KOPT-K1 (cell line): ENCODE results near the gene TMEM240.
"Not testable (repeated sequence)": the region's sequence is repeated elsewhere in the genome, so short reads cannot be mapped to it uniquely, and the experiment has no call there.

Experiments used
- H3K27ac ChIP-seq: fragments of 200-600 bp; sonication (generic); 2 replicates; pipeline ENCODE4 v1.5.1; 2016; ENCODE audit warnings: antibody characterized with exemption, mild to moderate bottlenecking, low read depth, low read length; ENCODE audit not compliant: poor library complexity, severe bottlenecking
- H3K36me3 ChIP-seq: fragments of 200-600 bp; sonication (generic); 2 replicates; pipeline ENCODE4 v1.5.1; 2017; ENCODE audit warnings: antibody characterized with exemption, mild to moderate bottlenecking, low read length, moderate library complexity; ENCODE audit not compliant: insufficient read depth
- H3K9me3 ChIP-seq: fragments of 200-600 bp; sonication (generic); 2 replicates; pipeline ENCODE4 v1.5.1; 2017; ENCODE audit warnings: antibody characterized with exemption, low read length, mild to moderate bottlenecking; ENCODE audit not compliant: insufficient read depth, poor library complexity, severe bottlenecking

TMEM240 gene

GRCh38 chr1:1562556-1563195, 22.3 kb upstream of the TMEM240 start:
- Histone ChIP-seq H3K27ac (no peak overlapping the region), H3K36me3 (peaks cover 98% of the 10 kb centered on the region), H3K9me3 (no peaks in the 10 kb centered on the region)

DNA sequence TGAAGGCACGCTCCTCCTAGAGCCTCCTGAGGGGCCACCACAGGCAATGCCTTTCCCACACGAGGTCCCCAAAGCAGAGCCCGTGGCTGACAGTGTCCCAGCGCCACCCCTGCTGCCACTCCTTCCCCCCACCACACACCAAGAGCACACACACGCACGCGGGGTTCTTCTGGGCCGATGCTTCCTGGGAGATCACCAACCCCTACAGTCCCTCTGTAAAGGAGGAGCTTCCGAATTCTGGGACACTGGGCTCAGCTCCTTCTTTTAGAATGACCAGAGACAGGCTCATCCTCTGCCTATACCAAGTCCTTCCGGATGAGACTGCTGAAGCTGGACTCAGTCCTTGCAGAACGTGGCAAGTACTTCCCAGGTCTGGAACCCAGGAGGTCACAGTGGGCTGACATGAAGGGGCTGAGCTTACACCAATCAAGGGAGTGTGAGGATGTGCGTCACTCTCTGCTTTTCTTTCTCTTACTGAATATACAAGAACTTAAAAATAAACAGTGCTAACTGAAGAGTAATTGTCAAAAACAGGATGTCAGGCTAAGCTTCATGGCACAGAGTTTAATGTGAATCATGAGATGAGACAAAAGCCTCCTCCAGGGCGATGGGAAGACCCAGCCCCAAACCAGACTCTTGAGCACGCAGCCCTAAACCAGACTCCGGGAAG, 21.5 kb upstream of the TMEM240 start:
- Histone ChIP-seq H3K36me3 (peaks cover 95% of the 10 kb centered on the region), H3K27ac (no peak overlapping the region), H3K9me3 (no peaks in the 10 kb centered on the region)

DNA sequence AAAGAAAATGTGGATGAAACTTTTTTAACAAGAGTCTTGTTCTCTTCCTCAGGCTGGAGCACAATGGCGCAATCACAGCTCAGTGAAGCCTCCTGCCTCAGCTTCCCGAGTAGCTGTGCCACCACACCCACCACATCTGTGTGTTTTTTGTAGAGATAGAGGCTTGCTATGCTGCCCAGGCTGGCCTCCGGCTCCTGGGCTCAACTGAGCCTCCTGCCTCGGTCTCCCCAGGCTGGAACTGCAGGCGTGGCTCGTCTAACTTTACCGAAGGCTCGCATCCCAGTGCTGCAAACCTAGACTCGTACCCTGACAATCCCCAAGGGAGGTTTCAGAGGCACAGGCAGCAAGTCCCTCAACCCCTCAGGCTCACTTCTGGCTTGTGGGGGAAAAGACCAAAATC, 19.8 kb upstream of the TMEM240 start:
- no peak overlapping the region for H3K27ac ChIP-seq
- H3K9me3 ChIP-seq = no peaks in the 10 kb centered on the region
- peaks cover 89% of the 10 kb centered on the region for H3K36me3 ChIP-seq

- Histone ChIP-seq H3K9me3 (no peaks in the 10 kb centered on the region), H3K36me3 (peaks cover 88% of the 10 kb centered on the region), H3K27ac (no peak overlapping the region)
Observed at GRCh38 chr1:1559066-1559465, 18.6 kb upstream of the TMEM240 start.

DNA sequence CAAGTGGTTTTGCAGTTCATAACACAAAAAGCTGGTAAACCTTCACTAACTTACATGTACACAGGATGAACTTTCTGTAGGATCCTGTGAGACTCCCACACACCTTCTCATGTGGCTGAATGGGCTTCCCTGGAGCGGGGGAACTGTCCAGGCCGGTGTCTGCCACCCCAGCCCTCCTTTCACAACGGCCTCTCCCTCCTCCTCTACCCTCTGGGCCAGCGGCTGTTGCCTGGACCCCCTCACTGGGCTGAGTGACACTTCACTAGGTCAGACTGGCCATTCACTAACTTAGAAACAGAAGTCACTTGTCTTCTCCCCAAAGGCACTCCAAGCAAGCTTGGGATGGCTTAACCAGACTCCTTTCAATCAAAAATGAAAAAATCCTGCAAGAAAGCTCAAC, 18.2 kb upstream of the TMEM240 start:
- no peaks in the 10 kb centered on the region for H3K9me3 ChIP-seq
- peaks cover 83% of the 10 kb centered on the region for H3K36me3 ChIP-seq
- H3K27ac ChIP-seq = no peak overlapping the region

GRCh38 chr1:1557688-1558087, 17.3 kb upstream of the TMEM240 start:
- H3K27ac ChIP-seq, H3K9me3 ChIP-seq: not testable (repeated sequence)
- H3K36me3 ChIP-seq = peaks cover 74% of the 10 kb centered on the region

GRCh38 chr1:1556961-1557360, 16.5 kb upstream of the TMEM240 start:
- not testable (repeated sequence) for H3K27ac ChIP-seq, H3K9me3 ChIP-seq
- H3K36me3 ChIP-seq = peaks cover 73% of the 10 kb centered on the region

- H3K9me3 ChIP-seq = no peaks in the 10 kb centered on the region
- peaks cover 72% of the 10 kb centered on the region for H3K36me3 ChIP-seq
- H3K27ac ChIP-seq = no peak overlapping the region
Observed at GRCh38 chr1:1556505-1556904, 16.1 kb upstream of the TMEM240 start.

DNA sequence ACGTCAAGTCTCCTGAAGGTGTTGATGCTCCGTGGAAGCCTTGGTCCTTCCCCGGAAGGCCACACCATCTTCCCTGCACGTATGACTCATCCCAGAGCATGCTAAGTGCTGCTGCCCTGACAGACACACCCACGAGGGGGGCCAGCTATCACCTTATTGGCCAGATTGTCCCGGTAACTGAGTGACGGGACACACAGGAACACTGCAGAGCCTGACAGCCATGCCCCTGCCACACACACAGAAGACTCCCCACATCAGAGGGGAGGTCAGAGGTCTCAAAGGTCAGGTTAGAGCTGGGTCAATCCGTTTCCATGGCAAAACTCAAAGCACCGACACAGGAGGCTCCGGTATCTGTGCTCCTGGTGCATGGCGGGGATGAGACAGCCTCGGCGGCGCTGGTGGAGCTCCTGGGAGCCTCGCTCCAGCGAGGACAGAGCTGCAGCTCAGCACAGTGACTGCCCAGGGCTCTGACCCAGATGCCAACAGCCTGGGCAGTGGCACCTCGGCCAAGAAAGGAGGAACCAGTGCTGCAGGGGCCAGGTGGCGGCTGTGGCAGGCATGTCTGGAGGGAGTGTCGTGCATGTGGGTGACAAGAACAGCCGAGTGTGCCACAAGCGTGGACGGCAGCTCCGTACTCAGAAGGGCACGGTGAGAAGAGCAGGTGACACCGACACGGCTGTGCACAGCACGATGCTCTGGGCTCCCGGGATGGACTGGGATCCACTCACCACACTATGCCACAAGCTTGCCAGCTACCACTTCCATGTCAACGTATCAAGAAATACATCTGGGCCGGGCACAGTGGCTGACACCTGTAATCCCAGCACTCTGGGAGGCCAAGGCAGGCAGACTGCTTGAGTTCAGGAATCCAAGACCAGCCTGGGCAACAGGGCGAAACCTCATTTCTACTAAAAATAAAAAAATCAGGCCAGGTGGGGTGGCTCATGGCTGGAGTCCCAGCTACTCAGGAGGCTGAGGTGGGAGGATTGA, 14.8 kb upstream of the TMEM240 start:
- Histone ChIP-seq H3K27ac (no peak overlapping the region), H3K36me3 (peaks cover 59% of the 10 kb centered on the region), H3K9me3 (no peaks in the 10 kb centered on the region)

DNA sequence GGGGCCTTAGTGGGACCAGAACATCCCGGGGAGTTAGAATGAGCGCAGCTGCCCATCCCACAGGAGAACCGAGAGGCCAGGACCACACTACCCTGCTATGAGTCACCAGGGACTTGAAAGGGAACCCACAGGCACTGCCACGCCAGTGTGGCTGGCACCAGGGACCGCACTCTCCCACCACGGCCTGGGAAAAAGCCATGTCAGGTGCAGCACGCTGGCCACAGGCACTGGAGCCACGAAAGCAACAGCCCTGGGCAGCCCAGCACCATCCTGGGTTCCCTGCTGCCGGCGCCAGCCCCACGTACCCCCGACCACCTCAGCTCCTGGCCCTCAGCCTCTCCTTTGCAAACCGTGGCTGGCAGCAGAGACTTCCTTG, 14.1 kb upstream of the TMEM240 start:
- peaks cover 53% of the 10 kb centered on the region for H3K36me3 ChIP-seq
- H3K9me3 ChIP-seq = no peaks in the 10 kb centered on the region
- no peak overlapping the region for H3K27ac ChIP-seq

DNA sequence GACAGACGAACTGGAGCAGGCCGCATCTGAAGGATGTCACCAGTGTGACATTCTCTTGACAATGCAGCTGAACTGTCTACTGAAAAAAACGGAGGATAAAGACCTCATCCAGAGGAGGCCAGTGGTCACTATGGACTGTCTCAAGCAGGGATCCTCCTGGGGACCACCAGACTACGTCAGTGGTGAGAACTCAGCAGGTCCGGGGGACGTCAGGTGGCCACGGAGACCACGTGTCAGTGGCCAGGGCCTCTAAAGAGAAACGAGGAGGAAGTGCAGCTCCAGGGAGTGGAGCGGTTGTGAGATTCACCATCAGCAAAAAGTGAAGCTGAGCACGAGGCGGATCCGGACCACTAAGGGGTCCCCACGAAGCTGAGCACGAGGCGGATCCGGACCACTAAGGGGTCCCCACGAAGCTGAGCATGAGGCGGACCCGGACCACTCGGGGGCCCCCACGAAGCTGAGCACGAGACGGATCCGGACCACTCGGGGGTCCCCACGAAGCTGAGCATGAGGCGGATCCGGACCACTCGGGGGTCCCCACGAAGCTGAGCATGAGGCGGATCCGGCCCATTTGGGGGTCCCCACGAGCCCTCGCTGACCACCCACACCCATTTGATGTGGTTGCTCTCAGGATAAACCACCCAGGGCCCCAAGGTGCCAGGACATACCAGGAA, 13.5 kb upstream of the TMEM240 start:
- peaks cover 49% of the 10 kb centered on the region for H3K36me3 ChIP-seq
- no peaks in the 10 kb centered on the region for H3K9me3 ChIP-seq
- no peak overlapping the region for H3K27ac ChIP-seq

DNA sequence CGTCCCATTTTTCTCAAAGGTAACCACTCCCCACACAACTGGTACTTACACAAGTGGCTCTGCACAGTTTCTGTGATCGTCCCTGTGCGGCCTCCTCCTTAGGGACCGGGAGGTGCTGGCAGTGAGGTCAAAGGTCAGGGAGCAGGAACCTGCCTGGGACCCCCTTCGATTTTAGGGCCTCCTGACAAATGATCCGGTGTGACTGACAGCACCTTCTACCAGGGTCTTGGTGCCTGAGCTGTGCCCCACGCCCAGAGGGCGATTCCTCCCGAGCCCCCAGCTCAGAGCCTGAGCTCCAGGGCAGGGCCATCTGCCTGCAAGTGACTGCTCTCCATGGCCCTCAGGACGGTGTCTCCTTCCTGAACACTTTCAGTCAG, 11.8 kb upstream of the TMEM240 start:
- H3K9me3 ChIP-seq = no peaks in the 10 kb centered on the region
- H3K36me3 ChIP-seq = peaks cover 46% of the 10 kb centered on the region

DNA sequence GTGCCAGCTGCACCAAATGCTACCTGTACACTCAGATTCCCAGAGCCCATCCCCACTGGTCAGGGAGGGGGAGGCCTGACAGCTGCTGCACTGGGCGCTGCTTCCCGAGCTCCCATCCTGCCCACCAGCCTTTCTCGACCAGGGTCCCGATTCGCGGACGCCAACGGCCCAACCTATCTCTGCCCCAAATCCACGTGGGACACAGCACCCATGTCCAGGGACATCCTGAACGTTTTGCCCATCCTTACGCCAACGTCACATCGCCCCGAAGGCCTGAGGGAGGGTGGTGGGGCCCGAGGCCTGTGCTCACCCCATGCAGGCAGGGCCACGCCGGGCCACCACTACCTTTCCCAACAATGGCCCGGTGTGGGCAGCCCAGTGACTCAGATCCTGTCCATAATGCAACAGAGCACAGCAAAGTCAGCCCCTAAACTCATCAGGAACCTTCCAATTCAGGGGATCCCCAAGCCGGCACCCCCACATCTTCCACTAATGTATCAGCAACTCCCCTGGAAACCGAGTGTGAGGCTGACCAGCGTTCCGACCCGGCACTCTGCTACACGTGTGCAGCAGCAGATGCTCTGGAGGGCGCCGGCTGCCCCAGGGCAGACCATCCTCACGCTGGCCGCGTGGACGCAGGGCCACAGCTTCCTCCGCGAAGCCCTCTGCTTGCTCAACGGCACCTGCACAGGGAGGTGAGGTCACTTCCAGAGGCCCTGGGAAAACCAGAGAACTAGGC, 11.3 kb upstream of the TMEM240 start:
- Histone ChIP-seq H3K36me3 (peaks cover 47% of the 10 kb centered on the region), H3K27ac (no peak overlapping the region), H3K9me3 (no peaks in the 10 kb centered on the region)

More for the DNA sequence above, 11.8 kb upstream of the TMEM240 start:
- H3K27ac ChIP-seq = no peak overlapping the region

GRCh38 chr1:1550591-1551432, 10.4 kb upstream of the TMEM240 start:
- H3K9me3 ChIP-seq = no peaks in the 10 kb centered on the region
- H3K27ac ChIP-seq = no peak overlapping the region
- H3K36me3 ChIP-seq = peaks cover 50% of the 10 kb centered on the region
